ENCODE results near the gene UNC79.
"Not testable (repeated sequence)": the region's sequence is repeated elsewhere in the genome, so short reads cannot be mapped to it uniquely, and the experiment has no call there.

UNC79 gene

GRCh38 chr14:93496856-93497741 is 66.4 kb downstream of the UNC79 start:
- DNase-seq: no peak

- DNase-seq: no peak
Measured at GRCh38 chr14:93510056-93510455, 79.3 kb downstream of the UNC79 start.

DNA sequence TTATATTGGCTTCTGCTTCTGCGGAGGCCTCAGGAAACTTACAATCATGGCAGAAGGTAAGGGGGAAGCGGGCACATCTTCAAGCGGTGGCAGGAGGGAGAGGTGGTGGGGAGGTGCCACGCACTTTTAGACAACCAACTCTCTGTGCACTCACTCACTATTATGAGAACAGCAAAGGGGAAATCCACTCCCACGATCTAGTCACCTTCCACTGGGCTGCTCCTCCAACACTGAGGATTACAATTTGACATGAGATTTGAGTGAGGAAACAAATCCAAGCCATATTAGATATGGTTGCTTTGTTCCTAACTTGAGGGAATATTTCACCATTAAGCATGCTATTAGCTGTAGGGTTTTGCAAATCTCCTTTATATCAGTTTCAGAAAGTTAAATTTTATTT is 80.3 kb downstream of the UNC79 start:
- DNase-seq: no peak

GRCh38 chr14:93520053-93520607 is 89.4 kb downstream of the UNC79 start:
- no peak for DNase-seq

- DNase-seq: no peak
Measured at GRCh38 chr14:93522221-93522620, 91.5 kb downstream of the UNC79 start.

DNA sequence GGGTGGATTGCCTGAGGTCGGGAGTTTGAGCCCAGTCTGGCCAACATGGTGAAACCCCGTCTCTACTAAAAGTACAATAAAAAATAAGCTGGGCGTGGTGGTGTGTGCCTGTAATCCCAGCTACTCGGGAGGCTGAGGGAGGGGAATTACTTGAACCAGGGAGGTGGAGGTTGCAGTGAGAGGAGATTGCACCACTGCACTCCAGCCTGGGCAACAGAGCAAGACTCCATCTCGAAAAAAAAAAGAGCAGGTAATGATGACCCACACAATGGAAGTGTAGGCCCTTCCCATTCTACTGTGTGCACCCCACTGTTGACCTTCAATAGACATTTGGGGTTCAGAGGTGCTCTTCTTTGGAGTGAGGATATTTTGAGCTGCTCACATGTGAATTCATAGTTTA is 94.5 kb downstream of the UNC79 start:
- not testable (repeated sequence) for DNase-seq

GRCh38 chr14:93525696-93526451 is 95.1 kb downstream of the UNC79 start:
- no peak for DNase-seq

DNA sequence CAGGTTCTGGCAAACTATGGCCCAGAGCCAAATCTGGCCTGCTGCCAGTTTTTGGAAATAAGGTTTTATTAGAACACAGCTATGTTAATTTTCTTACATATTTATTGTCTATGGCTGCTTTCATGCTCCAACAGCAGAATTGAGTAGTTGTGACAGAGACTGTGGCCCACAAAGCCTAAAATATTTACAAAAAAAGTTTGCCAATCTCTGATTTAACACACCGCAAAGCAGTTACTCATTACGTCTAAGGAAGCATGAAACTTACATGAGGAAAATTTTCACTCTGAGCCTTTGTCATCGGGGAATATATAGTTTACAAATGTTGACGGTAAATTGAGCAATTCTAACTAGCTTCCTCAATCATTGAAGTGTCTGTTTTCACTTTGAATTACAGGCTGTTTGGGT is 96.5 kb downstream of the UNC79 start:
- DNase-seq: no peak

- DNase-seq: no peak
Measured at GRCh38 chr14:93528884-93529558, 98.3 kb downstream of the UNC79 start.

GRCh38 chr14:93531644-93532043 is 100.9 kb downstream of the UNC79 start:
- no peak for DNase-seq

DNA sequence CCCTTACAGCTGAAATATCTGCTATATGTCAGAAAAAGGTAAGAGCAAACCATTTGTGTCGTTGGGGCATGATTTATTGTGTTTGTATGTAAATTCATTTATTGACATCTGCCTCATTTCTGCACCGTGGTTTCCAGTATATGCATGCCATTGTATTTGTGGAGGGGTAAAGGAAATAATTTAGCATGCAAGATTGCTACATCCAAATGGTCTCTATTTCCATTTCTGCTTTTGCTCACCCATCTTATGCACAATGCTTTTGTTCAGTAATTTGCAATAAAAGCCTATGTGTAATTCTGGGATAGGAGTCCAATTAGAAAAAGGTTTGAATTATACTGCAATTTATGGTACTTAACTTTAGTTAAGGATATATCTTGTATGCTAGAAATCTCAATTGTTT is 101.8 kb downstream of the UNC79 start:
- DNase-seq: no peak

DNA sequence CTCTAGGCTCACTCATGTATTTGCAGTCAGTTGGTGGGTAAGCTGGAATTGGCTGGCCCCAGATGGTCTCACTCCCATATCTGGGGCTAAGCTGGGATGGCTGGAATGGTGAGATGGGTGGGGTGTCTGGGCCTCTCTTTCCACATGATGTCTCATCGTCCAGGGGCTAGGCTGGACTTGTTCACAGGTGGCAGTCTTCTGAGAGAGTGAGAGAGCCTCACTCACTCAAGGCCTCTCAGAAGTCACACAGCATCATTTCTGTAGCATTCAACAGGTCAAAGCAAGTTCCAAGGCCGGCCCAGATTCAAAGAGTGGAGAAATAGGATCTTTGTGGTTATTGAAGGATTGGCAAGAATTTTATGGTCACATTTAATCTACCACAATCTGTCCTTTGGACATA is 102.7 kb downstream of the UNC79 start:
- no peak for DNase-seq

DNA sequence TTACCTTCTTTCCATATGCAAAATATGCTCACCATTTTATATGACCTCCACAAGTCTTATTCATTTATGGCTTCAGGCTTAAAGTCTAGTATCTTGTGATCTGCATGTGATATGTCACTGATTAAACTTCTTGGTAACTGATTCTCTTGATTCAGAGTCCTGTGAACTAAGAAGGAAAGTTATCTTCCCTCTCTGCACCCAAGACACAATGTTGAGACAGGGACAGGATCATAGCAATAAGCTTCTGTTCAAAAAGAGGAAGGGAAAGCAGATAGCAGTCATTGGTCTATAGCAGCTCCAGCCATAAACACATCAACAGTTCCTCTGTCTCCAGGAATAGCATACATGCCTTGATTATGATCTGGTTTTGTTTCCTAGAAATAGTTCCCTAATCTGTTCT is 103.1 kb downstream of the UNC79 start:
- no peak for DNase-seq

DNA sequence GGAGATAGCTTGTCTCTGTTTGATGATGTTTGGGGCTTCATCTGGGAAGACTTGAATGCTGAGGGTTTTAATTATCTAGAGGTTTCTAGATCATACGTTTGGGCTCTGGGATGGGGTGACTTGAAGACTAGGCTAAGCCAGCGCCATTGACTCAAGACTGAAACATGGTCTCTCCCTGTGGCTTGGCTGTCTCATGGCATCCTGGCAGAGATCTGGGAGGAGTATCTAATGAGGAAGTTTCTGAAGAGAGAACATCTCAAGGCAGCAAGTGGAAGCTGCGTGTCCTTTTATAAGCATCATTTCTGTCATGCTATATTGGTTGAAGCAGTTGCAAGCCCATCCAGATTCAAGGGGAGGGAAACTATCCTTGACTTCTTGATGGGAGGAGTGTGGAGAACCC is 104.8 kb downstream of the UNC79 start:
- DNase-seq: no peak

DNA sequence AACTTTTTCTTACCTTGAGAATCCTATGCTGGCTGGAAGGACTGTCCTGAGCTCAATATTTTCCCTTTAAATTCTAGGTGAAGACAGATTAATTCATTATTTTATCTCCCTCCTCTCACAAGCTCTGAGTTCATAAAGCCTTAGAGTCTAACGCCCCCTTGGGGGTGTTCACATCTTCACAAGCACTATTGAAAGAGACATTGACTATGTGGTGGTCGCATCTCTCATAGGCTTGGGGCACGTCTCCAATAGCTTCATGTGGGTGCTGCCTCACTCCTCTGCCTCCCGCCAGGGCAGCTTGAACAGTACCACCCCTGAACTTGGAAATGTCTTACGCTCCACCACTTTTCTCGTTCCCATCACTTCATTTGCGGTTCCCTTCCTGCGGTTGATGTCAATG is 106.2 kb downstream of the UNC79 start:
- DNase-seq: no peak

- DNase-seq: no peak
Measured at GRCh38 chr14:93537951-93538350, 107.2 kb downstream of the UNC79 start.

DNA sequence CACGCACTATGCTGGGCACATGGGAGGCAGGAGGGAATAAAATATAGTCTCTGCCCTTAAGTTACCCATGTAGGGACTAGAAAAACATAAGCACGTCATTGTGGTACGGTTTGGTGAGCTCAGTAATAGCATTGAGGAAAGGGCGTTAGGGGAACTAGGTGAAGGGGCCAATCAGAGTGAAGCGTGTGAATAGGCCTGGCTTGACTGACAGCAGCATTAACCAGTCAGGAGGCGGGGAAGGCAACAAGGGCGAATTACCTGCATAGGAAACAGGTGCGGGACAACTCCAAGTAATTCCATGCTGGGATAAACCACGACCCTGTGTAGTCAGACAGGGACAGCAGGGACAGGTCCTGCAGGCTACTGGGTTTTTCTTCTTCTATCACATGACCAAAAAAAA is 107.7 kb downstream of the UNC79 start:
- no peak for DNase-seq

- no peak for DNase-seq
Measured at GRCh38 chr14:93540235-93540634, 109.5 kb downstream of the UNC79 start.

DNA sequence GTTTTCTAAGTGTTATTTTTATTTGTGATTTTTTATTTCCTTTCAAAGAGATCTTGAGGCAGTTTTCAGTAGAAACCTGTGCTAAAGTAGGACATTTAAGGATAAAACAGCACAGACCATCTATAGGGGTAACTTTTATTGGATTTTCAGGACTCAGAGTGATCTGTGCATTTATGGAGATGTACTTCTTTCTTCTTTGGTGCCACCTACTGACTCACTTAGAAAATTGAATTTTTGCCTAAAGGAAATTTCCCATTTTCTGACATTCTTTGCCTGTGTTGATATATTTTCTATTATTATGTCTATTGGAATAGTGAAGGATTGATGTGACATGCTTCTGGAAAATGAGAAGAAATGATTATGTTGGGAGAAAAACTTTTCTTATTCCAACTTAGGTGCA is 113.0 kb downstream of the UNC79 start:
- no peak for DNase-seq

DNA sequence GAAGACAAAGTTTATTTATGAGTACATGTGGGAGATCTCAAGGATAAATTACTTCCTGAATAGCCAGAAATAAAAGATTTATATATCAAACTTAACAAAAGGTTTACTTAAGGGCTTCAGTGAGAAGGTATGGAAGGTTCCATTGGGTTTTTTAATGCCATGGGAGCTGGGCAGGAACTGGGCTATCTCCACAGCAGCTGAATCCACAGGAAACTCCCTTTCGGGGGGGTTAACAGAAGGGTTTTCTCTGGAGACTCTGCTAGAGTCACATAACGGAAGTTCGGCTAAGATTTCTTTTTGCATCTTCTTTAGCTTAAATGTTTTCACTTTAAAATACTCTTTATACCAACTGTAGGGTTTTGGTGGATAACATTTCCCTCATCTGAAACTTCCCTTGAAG is 113.5 kb downstream of the UNC79 start:
- DNase-seq: no peak

DNA sequence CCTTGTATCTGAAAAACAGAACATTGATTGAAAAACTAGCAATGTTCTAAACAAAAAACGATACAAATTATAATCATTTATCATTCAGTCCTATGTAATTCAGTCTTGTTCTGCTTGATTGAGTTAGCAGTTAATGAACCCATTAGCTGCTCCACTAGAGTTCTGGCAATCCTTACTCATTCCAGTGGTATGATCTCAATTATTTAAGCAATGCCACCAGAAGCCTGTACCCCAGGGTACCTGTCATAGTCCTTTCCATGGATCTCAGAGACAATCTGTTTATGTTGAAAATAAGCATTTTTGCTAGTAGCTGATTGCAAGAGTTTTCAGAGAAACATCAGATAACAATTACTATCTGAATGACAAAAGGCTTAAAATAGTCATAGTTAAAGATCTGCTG is 115.9 kb downstream of the UNC79 start:
- no peak for DNase-seq

DNA sequence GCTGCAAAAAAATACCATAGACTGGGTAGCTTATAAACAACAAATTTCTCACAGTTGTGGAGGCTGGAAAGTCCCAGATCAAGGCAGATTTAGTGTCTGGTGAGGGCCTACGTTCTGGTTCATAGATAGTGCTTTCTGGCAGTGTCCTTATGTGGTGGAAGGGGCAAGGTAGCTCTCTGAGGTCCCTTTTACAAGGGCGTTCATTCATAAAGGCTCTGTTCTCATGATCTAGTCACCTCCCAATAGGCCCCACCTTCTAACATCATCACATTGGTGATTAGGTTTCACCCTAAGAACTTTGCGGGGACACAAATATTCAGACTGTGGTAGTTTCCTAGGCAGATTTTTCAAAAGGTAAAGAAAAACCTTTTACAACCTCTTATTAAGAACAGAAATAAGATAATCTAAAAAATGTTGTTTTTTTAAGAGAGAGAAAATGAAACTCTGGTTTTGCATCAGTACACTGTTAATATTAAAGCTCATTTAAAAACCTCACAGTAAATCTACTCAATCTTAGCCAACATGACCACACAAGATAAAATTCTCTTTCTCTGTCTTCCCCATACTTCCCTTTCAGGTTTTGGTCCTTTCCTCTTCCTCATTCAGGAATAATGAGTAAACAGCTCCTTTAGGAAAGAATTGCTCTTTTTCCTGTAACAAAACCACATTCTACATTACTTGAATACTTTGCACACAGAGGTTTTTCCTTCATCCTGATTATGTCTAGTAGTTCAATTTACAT is 117.5 kb downstream of the UNC79 start:
- DNase-seq: no peak

DNA sequence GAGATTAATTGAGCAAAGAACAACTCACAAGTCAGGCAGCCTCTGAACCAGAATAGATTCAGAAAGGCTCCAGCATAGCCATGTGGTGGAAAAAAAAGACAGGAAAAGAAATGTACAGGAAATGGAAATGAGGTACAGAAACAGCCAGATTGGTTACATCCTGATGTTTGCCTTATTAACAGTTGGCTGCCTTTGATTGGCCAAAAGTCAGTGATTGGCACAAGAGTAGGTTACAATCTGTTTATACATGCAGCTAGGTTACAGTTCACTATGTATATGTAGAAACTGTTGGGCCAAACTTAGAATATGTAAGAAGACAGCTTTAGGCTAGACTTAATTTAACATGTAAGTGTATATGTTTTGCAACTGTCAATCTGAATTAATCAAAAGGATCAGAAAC is 118.9 kb downstream of the UNC79 start:
- DNase-seq: no peak

Data from SHP77 treated with DMSO at 0.1 percent for 48 hours (cell line).